Stromal cell of bone marrow (primary cell): Measurements from ENCODE around the gene FRMD1.
A peak's percentile ranks its signal among the peaks of the same experiment; 100 is the strongest.

Source experiments
- DNase-seq: peaks from one replicate; pipeline ENCODE4 v3.0.0-alpha.2; 2012; ENCODE audit warnings: low read depth

Gene FRMD1

GRCh38 chr6:168095171-168095691 lies 16.2 kb upstream of the FRMD1 start:
- DNase-seq, result no peak

GRCh38 chr6:168093634-168094033 lies 14.6 kb upstream of the FRMD1 start:
- DNase-seq, result no peak

- DNase-seq, result no peak
Measured at GRCh38 chr6:168093071-168093505, 14.1 kb upstream of the FRMD1 start.

GRCh38 chr6:168092541-168092940 lies 13.5 kb upstream of the FRMD1 start:
- no peak for DNase-seq

- no peak for DNase-seq
Measured at GRCh38 chr6:168091381-168092264, 12.6 kb upstream of the FRMD1 start.

GRCh38 chr6:168090706-168091105 lies 11.7 kb upstream of the FRMD1 start:
- DNase-seq, result no peak

GRCh38 chr6:168090064-168090690 lies 11.2 kb upstream of the FRMD1 start:
- DNase-seq, result no peak

GRCh38 chr6:168089186-168090063 lies 10.4 kb upstream of the FRMD1 start:
- no peak for DNase-seq

GRCh38 chr6:168088161-168089053 lies 9.4 kb upstream of the FRMD1 start:
- DNase-seq, result peak; percentile 9

- no peak for DNase-seq
Measured at GRCh38 chr6:168087436-168088160, 8.6 kb upstream of the FRMD1 start.

- no peak for DNase-seq
Measured at GRCh38 chr6:168086616-168087015, 7.6 kb upstream of the FRMD1 start.

GRCh38 chr6:168086066-168086465 lies 7.1 kb upstream of the FRMD1 start:
- no peak for DNase-seq

GRCh38 chr6:168084465-168085160 lies 5.6 kb upstream of the FRMD1 start:
- no peak for DNase-seq

- DNase-seq, result no peak
Measured at GRCh38 chr6:168083514-168083885, 4.5 kb upstream of the FRMD1 start.

- DNase-seq, result no peak
Measured at GRCh38 chr6:168082860-168083513, 4.0 kb upstream of the FRMD1 start.

- DNase-seq, result no peak
Measured at GRCh38 chr6:168081858-168082546, 3.0 kb upstream of the FRMD1 start.

GRCh38 chr6:168080393-168081077 lies 1.5 kb upstream of the FRMD1 start:
- no peak for DNase-seq
